ENCODE results near the gene USH2A. TPM values are rescaled to one million over a fixed set of nuclear protein-coding genes. Genes with fewer than 3 reads are reported as not detected.

Gene USH2A
- total RNA-seq, 4 donors from 2014 or later: under 0.01 to 2.0 (median 0.22) TPM; not detected in 1

DNA sequence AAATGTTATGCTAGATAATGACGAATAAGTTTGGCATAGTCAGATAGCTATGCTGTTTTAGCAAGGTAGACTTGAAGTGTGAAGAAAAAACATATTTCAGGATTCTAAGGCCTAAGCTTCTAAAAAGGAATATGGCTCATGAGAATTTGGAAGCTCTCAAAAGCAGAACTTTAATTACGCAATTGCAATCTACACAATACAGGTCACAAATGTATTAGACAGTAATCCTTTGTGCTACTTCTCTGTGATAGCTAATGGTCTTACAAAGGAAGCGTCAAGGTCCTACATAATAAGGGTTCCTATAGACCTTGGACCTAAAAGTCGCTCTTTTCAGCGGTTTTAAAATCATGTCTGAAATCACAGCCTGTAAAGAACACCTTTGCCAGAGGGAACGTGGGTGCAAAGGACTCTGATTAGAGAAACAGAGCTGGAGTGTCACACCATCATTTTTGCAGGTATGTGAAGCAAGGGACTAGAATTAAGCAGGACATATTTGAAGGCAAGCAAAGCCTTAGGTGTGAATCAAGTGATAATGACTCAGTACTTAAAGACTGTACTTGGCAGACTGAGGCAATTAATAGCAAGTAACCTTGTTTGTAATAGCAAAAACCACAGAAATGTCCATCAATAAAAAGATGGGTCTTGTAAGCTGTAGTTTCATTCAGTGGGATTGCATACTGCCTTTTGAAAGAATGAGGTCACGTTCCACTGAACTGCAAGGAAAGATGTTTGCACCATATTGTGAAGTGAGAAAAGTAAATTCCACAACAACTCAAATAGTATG is 436.0 kb downstream of the USH2A start:
- WGBS, 2 donors: 83 to 86% methylated on average over 7 of the region's 7 CpGs
- H3K27me3 ChIP-seq: no peaks in the 10 kb centered on the region
- H3K4me3 ChIP-seq (replicated peaks in 1 of 3): no peak overlapping the region
- H3K36me3 ChIP-seq: no peaks in the 10 kb centered on the region
- no peak for TF ChIP-seq POLR2A (IDR thresholded peaks at IDR 0.05)
- TF ChIP-seq, protein P1, sequence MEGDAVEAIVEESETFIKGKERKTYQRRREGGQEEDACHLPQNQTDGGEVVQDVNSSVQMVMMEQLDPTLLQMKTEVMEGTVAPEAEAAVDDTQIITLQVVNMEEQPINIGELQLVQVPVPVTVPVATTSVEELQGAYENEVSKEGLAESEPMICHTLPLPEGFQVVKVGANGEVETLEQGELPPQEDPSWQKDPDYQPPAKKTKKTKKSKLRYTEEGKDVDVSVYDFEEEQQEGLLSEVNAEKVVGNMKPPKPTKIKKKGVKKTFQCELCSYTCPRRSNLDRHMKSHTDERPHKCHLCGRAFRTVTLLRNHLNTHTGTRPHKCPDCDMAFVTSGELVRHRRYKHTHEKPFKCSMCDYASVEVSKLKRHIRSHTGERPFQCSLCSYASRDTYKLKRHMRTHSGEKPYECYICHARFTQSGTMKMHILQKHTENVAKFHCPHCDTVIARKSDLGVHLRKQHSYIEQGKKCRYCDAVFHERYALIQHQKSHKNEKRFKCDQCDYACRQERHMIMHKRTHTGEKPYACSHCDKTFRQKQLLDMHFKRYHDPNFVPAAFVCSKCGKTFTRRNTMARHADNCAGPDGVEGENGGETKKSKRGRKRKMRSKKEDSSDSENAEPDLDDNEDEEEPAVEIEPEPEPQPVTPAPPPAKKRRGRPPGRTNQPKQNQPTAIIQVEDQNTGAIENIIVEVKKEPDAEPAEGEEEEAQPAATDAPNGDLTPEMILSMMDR (IDR thresholded peaks at IDR 0.05): no peak
- no peaks in the 10 kb centered on the region for H3K4me1 ChIP-seq
- intact Hi-C loops (cut with DNase I): no loop called here
- H3K9me3 ChIP-seq: no peaks in the 10 kb centered on the region
- H3K27ac ChIP-seq: no peak overlapping the region
- DNase-seq: no peak

DNA sequence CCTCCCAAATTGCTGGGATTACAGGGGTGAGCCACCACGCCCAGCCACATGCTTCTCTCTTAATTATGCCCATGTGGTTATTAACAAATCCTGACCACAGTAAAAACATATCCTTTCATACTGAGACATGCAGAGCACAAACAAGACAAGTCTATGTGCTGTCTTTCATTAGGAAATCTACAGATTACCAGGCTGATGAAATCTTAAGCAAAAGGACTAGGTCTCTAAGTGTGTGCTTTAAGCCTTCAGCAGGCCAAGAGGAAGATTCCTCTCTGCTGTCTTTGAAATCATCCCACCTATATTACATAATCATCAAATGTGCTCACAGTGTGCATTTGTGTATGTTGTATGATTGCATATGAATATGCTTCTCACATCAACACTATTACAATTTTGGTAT is 436.8 kb downstream of the USH2A start:
- no peak for TF ChIP-seq POLR2A (IDR thresholded peaks at IDR 0.05)
- TF ChIP-seq, protein P1 (IDR thresholded peaks at IDR 0.05): no peak
- WGBS, 2 donors: 77 to 82% methylated on average over 1 of the region's 1 CpG
- Histone ChIP-seq H3K36me3 (no peaks in the 10 kb centered on the region), H3K9me3 (no peaks in the 10 kb centered on the region), H3K4me3 (replicated peaks in 1 of 3) (no peak overlapping the region), H3K27ac (no peak overlapping the region), H3K27me3 (no peaks in the 10 kb centered on the region), H3K4me1 (no peaks in the 10 kb centered on the region)
- DNase-seq: no peak
- intact Hi-C loops (cut with DNase I): no loop called here

DNA sequence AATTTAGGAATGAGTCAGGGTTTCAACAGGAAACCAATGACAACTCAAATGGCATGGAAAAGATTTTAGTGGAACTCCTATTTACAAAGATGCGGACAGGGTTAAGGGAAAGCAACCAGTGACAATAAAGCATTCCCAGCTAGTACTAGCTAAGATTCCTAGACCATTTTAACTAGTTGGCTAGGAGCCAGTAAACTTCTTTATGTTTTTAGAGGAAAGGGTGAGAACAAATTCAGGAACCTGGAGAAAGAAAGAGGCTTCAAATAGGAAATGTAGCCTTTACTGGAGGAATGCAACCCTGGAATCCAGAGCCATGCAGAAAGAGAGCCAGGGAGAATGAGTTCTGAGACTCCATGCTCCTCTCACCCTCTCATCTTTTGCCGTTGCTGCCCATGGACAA is 439.6 kb downstream of the USH2A start:
- Histone ChIP-seq H3K9me3 (no peaks in the 10 kb centered on the region), H3K4me1 (no peaks in the 10 kb centered on the region), H3K27ac (no peak overlapping the region), H3K36me3 (no peaks in the 10 kb centered on the region), H3K27me3 (no peaks in the 10 kb centered on the region), H3K4me3 (replicated peaks in 1 of 3) (no peak overlapping the region)
- TF ChIP-seq, protein P1 (IDR thresholded peaks at IDR 0.05): no peak
- intact Hi-C loops (cut with DNase I): no loop called here
- DNase-seq: no peak
- WGBS, 2 donors: 54 to 66% methylated on average over 2 of the region's 2 CpGs

DNA sequence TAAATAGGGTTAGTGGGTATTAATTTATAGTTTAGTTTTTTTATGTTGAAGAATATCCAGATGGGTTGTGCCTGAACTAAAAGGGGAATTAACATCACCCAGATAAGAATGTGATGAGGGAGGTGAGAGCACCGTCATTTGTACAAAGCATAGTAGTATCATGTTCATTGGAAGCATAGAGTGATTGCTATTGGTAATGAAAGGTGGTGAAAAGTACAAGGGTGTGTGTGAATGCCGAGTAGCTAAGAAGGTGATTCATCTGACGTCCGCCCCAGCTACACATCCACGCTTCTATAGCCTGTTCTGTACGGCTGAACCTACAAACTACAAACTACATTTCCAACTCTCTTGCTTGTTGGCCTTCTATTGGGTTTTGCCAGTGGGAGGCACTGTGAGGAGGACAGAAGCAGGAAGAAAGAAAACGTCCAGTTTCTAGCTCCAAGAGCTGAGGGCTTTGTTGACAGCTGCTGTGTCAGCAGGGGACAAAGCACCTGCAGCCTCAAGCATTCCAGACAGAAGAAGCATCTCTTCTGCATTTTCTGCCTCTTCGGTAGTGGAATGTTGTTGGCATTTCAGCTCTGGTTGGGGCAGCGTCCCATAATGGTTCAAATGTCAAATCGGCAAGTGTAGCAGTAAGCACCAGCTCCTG is 451.3 kb downstream of the USH2A start:
- DNase-seq: no peak
- TF ChIP-seq, protein P1 (IDR thresholded peaks at IDR 0.05): no peak
- no peak for TF ChIP-seq POLR2A (IDR thresholded peaks at IDR 0.05)
- no peaks in the 10 kb centered on the region for H3K36me3 ChIP-seq
- no peak overlapping the region for H3K4me3 ChIP-seq (replicated peaks in 1 of 3)
- H3K27ac ChIP-seq: no peak overlapping the region
- no peaks in the 10 kb centered on the region for H3K9me3 ChIP-seq
- no peaks in the 10 kb centered on the region for H3K4me1 ChIP-seq
- WGBS, 2 donors: 73 to 74% methylated on average over 10 of the region's 10 CpGs
- intact Hi-C loops (cut with DNase I): no loop called here
- H3K27me3 ChIP-seq: no peaks in the 10 kb centered on the region

DNA sequence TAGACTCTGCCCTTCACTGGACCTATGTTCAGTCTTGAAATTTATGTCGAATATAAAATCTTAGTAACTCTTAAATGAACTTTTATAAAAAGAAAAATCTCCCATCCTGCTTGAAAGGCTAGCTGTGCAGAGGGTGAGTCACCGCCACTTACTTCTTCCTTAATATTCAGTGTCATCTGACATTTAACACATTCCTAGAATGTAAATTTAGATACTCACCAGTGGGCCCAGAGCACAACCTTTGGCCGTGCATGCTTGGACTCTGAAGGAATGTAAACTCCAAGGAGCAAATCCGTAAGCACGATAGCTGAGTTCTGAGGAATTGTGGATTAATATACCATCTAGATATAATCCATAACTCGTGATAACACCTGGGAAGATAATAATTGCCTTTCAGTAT is 452.8 kb downstream of the USH2A start:
- Histone ChIP-seq H3K4me3 (replicated peaks in 1 of 3) (no peak overlapping the region), H3K27me3 (no peaks in the 10 kb centered on the region), H3K36me3 (no peaks in the 10 kb centered on the region), H3K9me3 (no peaks in the 10 kb centered on the region), H3K27ac (no peak overlapping the region), H3K4me1 (no peaks in the 10 kb centered on the region)
- WGBS, 2 donors: 77 to 78% methylated on average over 6 of the region's 6 CpGs
- TF ChIP-seq, protein P1 (IDR thresholded peaks at IDR 0.05): no peak
- TF ChIP-seq POLR2A (IDR thresholded peaks at IDR 0.05): no peak
- no peak for DNase-seq
- intact Hi-C loops (cut with DNase I): no loop called here
